Measurements from ENCODE around the gene PACSIN2.
"Not testable (repeated sequence)": the region's sequence is repeated elsewhere in the genome, so short reads cannot be mapped to it uniquely, and the experiment has no call there.

Gene PACSIN2

DNA sequence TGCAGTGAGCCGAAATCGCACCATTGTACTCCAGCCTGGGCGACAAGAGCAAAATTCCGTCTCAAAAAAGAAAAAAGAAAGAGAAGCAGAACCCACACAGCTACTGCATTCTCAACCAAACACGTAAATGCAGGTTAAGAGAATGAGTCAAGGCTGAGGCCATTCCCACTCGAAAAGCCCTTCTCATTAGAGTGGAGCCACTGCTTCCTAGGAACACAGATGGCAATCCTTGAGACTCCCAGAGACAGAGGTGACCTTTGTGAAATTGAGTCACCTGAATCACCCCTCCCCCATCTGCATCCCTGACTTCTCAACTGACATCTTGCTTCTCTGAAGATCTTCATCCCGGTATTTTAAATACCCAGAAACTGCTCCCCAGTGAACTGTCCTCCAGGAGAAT is 8.2 kb downstream of the PACSIN2 start:
- Histone ChIP-seq H3K4me1 (ENCODE audit: insufficient read depth, low read length) (peaks cover 3% of the 10 kb centered on the region), H3K9me3 (ENCODE audit: low read length) (no peaks in the 10 kb centered on the region), H3K4me3 (ENCODE audit: low read length) (no peak overlapping the region), H2AFZ (ENCODE audit: low read depth, low read length) (no peak overlapping the region), H3K36me3 (ENCODE audit: insufficient read depth, low read length) (no peaks in the 10 kb centered on the region), H3K27me3 (ENCODE audit: insufficient read depth, low read length) (no peaks in the 10 kb centered on the region)

DNA sequence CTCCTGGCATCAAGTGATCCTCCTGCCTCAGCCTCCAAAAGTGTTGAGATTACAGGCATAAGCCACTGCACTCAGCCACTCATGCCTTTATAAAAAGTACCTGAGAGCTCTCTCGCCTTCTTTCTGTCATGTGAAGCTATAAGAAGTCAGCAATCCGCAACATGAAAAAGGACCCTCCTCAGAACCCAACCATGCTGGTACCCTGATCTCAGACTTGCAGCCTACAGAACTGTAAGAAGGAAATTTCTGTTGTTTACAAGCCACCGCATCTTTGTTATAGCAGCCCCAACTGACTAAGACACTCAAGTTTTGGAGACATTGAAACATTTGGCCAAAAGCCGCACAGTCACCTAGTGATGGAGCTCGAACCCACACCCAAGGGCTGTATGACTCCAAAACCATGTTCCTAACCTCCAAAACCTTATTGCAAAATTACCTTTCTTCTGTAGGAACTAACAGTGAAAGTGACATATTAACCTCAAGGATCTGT is 8.9 kb downstream of the PACSIN2 start:
- no peaks in the 10 kb centered on the region for H3K27me3 ChIP-seq (ENCODE audit: insufficient read depth, low read length)
- no peaks in the 10 kb centered on the region for H3K9me3 ChIP-seq (ENCODE audit: low read length)
- H3K4me3 ChIP-seq (ENCODE audit: low read length) = no peak overlapping the region
- peaks cover 10% of the 10 kb centered on the region for H3K4me1 ChIP-seq (ENCODE audit: insufficient read depth, low read length)
- no peak overlapping the region for H2AFZ ChIP-seq (ENCODE audit: low read depth, low read length)
- H3K36me3 ChIP-seq (ENCODE audit: insufficient read depth, low read length) = no peaks in the 10 kb centered on the region

DNA sequence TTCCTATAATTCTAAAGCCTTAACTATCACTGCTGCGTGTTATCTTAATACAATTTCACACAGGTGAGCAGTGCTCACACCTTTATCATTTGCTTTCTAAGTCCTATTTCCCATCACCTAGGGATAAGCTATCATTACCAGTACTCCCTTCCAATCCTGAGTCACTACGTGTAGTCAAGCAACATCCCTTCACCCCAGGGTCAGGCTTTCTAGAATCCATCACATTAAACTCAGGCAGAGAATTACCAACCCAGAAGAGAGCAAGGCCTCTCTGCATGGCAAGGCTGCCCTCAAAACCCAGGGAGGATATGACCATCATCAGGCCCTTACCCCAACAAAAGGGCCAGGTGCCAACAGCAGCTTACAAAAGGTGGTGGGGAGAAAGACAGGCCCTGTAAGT is 9.8 kb downstream of the PACSIN2 start:
- H3K27me3 ChIP-seq (ENCODE audit: insufficient read depth, low read length) = no peaks in the 10 kb centered on the region
- no peaks in the 10 kb centered on the region for H3K9me3 ChIP-seq (ENCODE audit: low read length)
- H3K36me3 ChIP-seq (ENCODE audit: insufficient read depth, low read length) = no peaks in the 10 kb centered on the region
- peaks cover 15% of the 10 kb centered on the region for H3K4me1 ChIP-seq (ENCODE audit: insufficient read depth, low read length)
- no peak overlapping the region for H3K4me3 ChIP-seq (ENCODE audit: low read length)
- no peak overlapping the region for H2AFZ ChIP-seq (ENCODE audit: low read depth, low read length)

DNA sequence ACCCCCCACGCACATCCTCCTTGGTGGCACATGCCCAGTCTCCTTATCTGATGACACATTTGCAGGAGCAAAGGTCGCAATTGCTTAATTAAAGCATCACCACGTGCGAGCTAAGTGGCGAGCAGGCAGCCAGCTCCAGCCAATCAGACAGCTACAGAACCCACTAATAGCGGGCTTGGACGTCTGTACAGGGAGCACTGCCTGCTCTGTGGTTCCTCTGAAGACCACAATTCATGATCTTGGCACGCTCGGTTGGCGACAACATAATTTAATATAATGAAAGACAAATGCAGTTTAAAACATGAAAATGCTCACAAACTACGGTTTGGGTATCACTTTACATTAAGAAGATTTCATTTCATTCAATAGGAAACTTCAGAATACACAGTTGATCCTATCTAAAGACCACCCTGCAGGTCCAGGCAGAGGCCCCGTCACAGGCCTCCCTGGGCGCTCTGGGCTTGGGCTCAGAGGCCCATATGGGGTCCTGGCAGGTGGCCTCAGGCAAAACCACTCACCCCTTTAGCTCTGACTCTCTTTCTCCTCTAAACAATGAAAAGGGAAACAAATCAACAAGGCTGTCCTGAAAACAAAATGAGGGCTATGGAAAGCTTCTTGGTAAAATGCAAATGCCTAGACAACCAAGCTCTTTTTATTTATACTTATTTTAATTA is 10.4 kb downstream of the PACSIN2 start:
- Histone ChIP-seq H3K36me3 (ENCODE audit: insufficient read depth, low read length) (no peaks in the 10 kb centered on the region), H3K27me3 (ENCODE audit: insufficient read depth, low read length) (no peaks in the 10 kb centered on the region), H2AFZ (ENCODE audit: low read depth, low read length) (no peak overlapping the region), H3K4me3 (ENCODE audit: low read length) (no peak overlapping the region), H3K9me3 (ENCODE audit: low read length) (no peaks in the 10 kb centered on the region), H3K4me1 (ENCODE audit: insufficient read depth, low read length) (peaks cover 15% of the 10 kb centered on the region)

DNA sequence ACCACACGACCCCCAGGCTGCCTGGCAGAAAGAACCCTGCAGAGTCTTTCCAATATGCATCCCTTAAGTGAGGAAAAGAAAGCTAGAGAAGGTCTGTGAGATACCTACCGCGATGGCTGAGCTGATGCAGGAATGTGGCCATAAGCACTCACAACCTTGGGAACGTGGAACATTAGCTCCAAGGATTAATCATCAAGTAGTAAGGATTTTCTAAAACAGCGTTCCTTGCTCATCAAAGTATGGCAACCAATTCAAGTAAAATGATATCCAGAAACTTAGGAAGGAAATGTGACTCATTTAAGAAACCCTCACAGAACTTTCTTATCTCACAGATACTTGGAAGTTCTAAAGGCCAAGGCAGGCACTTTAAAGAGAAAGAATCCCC is 12.8 kb downstream of the PACSIN2 start:
- H3K4me1 ChIP-seq (ENCODE audit: insufficient read depth, low read length) = peaks cover 15% of the 10 kb centered on the region
- no peaks in the 10 kb centered on the region for H3K36me3 ChIP-seq (ENCODE audit: insufficient read depth, low read length)
- H3K27me3 ChIP-seq (ENCODE audit: insufficient read depth, low read length) = no peaks in the 10 kb centered on the region
- peaks cover 4% of the 10 kb centered on the region for H3K9me3 ChIP-seq (ENCODE audit: low read length)
- no peak overlapping the region for H2AFZ ChIP-seq (ENCODE audit: low read depth, low read length)
- no peak overlapping the region for H3K4me3 ChIP-seq (ENCODE audit: low read length)

DNA sequence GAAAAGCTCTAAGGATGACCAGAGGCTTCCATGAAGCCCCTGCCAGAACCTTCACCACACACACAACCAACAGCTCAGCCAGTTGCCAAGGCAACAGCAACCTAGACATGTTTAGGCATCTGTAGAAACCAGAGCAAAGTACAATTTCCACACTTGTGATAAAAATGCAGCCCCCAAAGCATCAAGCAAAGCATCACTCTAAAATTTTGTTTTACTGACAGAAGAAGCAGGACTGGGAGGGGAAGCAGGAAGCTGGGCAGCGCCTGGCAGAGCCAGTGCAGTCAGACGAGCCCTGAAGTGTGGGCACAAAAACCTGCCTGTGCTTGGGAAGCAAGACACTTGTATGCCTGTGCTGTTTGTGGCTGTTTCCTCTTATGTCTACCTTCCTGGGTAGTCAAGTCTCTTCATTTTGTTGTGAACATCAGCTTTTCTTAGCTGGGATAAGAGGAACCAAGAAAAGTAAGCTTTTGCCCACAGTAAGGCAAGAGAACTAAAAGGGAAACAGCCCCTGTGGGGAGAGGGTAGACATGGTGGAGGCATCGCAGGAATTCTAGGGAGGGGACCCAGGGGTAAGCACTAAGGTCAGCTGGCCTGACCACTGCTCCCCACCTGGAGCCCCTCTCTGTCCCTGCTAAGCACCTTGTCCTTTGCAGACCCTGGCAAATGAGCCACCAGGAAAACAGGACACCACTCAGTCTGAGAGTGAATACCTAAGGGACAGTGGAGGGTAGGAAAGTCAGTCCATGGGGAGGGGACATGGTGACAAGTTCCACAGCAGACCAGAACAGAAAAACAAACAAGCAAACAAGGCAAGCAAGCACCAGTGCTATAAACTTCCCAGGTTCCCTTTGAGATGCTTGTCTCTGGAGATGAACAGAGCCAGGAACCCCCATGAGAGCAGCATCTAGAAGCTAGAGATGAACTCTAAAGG is 13.4 kb downstream of the PACSIN2 start:
- Histone ChIP-seq H3K9me3 (ENCODE audit: low read length) (peaks cover 4% of the 10 kb centered on the region), H3K4me3 (ENCODE audit: low read length) (no peak overlapping the region), H3K27me3 (ENCODE audit: insufficient read depth, low read length) (no peaks in the 10 kb centered on the region), H2AFZ (ENCODE audit: low read depth, low read length) (no peak overlapping the region), H3K4me1 (ENCODE audit: insufficient read depth, low read length) (peaks cover 15% of the 10 kb centered on the region), H3K36me3 (ENCODE audit: insufficient read depth, low read length) (no peaks in the 10 kb centered on the region)

DNA sequence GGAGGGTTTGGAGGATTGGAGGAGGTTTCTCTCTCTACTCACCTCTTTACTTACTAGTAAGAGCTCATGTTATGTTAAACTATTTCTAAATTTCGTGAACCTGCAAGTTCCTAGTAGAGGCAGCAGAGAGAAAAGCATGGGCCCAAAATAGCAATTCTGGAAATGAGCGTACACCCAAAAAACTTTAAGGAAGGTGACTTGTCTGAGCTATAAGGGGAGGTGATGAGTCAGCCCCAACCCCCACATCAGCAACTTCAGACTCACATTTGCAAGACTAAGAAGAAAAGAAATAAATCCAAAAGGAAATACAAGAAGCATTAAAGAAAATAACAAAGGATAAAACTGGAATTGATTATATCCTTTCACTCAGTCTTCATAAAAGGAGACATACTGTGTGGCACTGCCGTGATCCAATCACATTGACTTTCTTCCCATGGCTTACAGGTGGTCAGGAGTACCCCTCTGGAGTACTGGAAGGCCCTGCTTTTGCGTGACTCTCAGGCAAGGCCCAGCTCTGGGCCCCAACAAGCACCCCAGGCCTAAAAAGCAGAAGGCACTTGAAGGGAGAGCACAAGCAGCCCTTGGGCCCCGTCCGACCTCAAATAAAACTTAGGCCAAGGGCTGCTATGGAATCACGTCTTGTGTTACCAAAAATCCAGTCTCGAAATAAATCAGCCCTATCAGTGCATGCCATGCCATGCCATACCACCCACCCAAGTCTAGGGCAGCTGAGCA is 14.3 kb downstream of the PACSIN2 start:
- H2AFZ ChIP-seq (ENCODE audit: low read depth, low read length) = no peak overlapping the region
- no peaks in the 10 kb centered on the region for H3K27me3 ChIP-seq (ENCODE audit: insufficient read depth, low read length)
- peaks cover 15% of the 10 kb centered on the region for H3K4me1 ChIP-seq (ENCODE audit: insufficient read depth, low read length)
- H3K9me3 ChIP-seq (ENCODE audit: low read length) = peaks cover 4% of the 10 kb centered on the region
- no peaks in the 10 kb centered on the region for H3K36me3 ChIP-seq (ENCODE audit: insufficient read depth, low read length)
- H3K4me3 ChIP-seq (ENCODE audit: low read length) = no peak overlapping the region

DNA sequence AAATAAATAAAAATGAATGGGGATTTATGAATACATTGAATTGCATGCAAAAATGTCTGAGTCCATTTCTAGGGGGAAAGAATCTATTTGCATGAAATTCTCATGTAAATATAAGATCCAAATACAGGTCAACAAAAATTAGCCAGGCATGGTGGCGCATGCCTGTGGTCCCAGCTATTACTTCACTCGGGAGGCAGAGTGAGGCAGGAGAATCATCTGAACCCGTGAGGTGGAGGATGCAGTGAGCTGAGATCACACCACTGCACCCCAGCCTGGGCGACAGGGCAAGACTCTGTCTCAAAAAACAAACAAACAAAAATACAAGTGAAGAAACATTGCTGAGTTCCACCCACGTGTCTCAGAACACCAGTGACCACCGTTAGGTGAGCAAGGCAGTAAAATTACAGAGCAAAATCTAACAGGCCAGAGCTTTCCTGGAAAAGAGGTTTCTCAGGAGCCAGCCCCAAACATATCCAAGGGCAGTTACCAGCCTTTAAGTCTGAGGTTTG is 17.3 kb downstream of the PACSIN2 start:
- Histone ChIP-seq H2AFZ (ENCODE audit: low read depth, low read length) (no peak overlapping the region), H3K36me3 (ENCODE audit: insufficient read depth, low read length) (peaks cover 6% of the 10 kb centered on the region), H3K27me3 (ENCODE audit: insufficient read depth, low read length) (no peaks in the 10 kb centered on the region), H3K4me1 (ENCODE audit: insufficient read depth, low read length) (peaks cover 21% of the 10 kb centered on the region), H3K9me3 (ENCODE audit: low read length) (peaks cover 9% of the 10 kb centered on the region), H3K4me3 (ENCODE audit: low read length) (no peak overlapping the region)

DNA sequence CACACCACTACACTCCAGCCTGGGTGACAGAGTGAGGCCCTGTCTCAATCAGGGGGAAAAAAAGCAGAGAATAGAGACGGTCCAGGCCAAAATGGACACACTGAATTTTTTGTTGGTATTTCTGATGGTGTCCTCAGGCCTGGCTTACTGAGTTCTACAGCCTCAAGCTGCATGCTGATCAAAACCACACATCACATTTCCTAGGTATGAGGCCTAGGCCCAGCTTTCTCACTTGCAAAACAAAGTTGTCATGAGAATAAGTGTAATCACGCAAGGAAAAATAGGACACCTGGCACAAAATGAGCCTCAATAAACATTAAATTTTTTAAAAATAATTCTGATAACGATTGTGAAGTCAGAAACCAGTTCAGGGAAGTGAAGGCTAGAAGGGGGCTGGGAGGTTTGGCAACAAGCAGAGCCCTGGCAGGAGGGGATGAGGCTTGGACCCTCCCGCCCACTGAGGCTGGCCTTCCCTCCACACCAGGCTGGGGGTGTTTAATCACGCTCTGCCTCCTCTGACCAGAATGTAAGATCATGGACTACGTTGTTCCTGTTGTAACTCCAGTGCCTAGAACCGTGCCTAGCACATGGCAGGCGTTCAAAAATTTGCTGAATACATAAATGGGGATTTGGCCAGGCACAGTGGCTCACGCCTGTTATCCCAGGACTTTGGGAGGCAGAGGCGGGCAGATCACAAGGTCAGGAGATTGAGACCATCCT is 18.1 kb downstream of the PACSIN2 start:
- Histone ChIP-seq H2AFZ (ENCODE audit: low read depth, low read length) (no peak overlapping the region), H3K4me1 (ENCODE audit: insufficient read depth, low read length) (peaks cover 19% of the 10 kb centered on the region), H3K4me3 (ENCODE audit: low read length) (no peak overlapping the region), H3K36me3 (ENCODE audit: insufficient read depth, low read length) (peaks cover 6% of the 10 kb centered on the region), H3K9me3 (ENCODE audit: low read length) (peaks cover 11% of the 10 kb centered on the region), H3K27me3 (ENCODE audit: insufficient read depth, low read length) (no peaks in the 10 kb centered on the region)

DNA sequence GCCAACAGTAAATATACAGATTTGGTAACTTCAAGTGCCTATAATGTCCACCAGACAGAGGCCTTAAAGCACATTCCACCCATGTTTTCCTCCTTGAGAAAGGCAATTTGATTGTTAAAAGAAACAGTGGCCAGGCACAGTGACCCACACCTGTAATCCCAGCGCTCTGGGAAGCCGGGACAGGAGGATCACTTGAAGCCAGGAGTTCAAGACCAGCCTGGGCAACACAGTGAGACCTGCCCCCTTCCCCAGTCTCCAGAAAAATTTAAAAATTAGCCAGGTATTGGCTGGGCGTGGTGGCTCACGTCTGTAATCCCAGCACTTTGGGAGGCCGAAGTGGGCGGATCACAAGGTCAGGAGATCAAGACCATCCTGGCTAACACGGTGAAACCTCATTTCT is 19.3 kb downstream of the PACSIN2 start:
- not testable (repeated sequence) for H2AFZ ChIP-seq (ENCODE audit: low read depth, low read length); H3K4me3 ChIP-seq (ENCODE audit: low read length); H3K36me3 ChIP-seq (ENCODE audit: insufficient read depth, low read length); H3K4me1 ChIP-seq (ENCODE audit: insufficient read depth, low read length); H3K27me3 ChIP-seq (ENCODE audit: insufficient read depth, low read length)
- peaks cover 11% of the 10 kb centered on the region for H3K9me3 ChIP-seq (ENCODE audit: low read length)

DNA sequence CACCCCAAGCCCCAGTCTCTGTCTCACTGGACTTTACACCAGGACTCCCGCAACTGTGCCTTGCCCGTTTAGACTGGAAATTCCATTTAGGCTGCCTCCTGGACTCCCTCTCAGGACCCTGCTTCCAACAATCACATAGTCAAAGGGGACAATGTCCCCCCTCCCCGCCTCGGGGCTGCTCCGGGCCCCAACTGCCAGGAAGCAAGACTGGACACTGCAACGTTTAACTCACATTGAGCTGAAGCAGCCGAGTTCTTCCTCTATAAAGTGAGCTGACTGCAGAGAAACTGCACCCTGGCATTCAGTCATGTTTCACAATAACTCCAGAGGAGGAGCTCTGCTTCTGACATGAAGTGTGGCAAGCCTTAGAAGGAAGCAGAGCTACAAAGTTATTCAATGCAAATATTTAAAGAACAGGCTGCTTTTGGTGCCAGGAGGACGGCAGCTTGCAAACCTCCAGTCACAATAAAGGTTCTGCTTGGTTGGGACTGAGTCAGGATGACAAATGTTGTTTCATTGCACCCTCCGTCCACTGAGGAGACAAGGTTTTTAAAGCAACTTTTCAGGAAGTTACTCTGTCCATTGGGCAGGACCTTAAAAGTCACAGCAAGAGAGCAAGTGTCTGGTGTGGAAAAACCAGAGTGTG is 19.9 kb downstream of the PACSIN2 start:
- H3K4me3 ChIP-seq (ENCODE audit: low read length) = no peak overlapping the region
- H3K27me3 ChIP-seq (ENCODE audit: insufficient read depth, low read length) = no peaks in the 10 kb centered on the region
- H2AFZ ChIP-seq (ENCODE audit: low read depth, low read length) = no peak overlapping the region
- peaks cover 14% of the 10 kb centered on the region for H3K4me1 ChIP-seq (ENCODE audit: insufficient read depth, low read length)
- peaks cover 6% of the 10 kb centered on the region for H3K36me3 ChIP-seq (ENCODE audit: insufficient read depth, low read length)
- H3K9me3 ChIP-seq (ENCODE audit: low read length) = peaks cover 11% of the 10 kb centered on the region

DNA sequence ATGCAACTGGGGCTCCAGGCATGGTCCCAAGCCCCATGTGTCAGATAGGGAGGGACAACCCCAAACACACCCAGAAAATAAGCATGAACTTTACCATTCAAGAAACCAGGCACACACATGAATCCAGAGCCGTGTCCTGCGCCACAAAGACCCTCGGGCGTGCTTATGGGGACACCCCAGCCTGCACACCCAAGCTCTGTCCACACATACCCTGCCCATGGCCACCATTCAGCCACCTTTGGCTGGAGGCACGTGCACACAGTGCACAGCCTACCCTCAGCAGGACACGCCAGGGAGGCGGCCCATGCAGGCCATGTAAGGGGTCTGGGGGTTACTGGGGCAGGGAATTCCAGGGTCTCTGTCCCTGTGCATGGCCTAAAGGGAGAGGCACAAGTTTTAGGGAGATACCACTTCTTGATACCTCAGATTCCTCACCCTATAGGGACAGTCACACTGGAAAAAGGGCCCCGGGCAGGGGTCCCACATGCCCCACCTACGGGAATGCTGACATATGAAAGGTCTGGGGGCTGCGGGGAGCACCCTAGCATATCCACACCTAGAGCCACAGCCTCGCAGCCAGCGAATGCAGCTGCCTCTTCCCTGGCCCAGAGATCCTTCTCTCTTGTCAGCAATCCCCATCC is 20.6 kb downstream of the PACSIN2 start:
- Histone ChIP-seq H3K27me3 (ENCODE audit: insufficient read depth, low read length) (no peaks in the 10 kb centered on the region), H3K36me3 (ENCODE audit: insufficient read depth, low read length) (peaks cover 6% of the 10 kb centered on the region), H2AFZ (ENCODE audit: low read depth, low read length) (no peak overlapping the region), H3K9me3 (ENCODE audit: low read length) (peaks cover 11% of the 10 kb centered on the region), H3K4me1 (ENCODE audit: insufficient read depth, low read length) (peaks cover 14% of the 10 kb centered on the region), H3K4me3 (ENCODE audit: low read length) (no peak overlapping the region)

Measured in neuron (in vitro differentiated cells).